Skeletal muscle tissue (tissue), 4 donors: ENCODE results near the gene SMAD2. TPM values are rescaled to one million over a fixed set of nuclear protein-coding genes. Genes with fewer than 3 reads are reported as not detected.

Experiments
- H3K27ac ChIP-seq: one replicate; pipeline ENCODE4 v1.7.0; 2013; ENCODE audit warnings: mild to moderate bottlenecking, low read depth, low read length, inconsistent platforms
- H3K27me3 ChIP-seq, 3 donors: one replicate each; pipeline ENCODE4 v1.7.0; 2013; ENCODE audit warnings: low read length in 3 of 3; ENCODE audit not compliant: control insufficient read depth in 3 of 3, insufficient read depth in 3 of 3
- H3K36me3 ChIP-seq, 3 donors: one replicate each; pipeline ENCODE4 v1.7.0; 2013; ENCODE audit warnings: low read length in 3 of 3; ENCODE audit not compliant: control insufficient read depth in 3 of 3, insufficient read depth in 3 of 3
- H3K4me1 ChIP-seq, 3 donors: one replicate each; pipeline ENCODE4 v1.7.0; 2013; ENCODE audit warnings: low read length in 3 of 3, mild to moderate bottlenecking in 3 of 3; ENCODE audit not compliant: control insufficient read depth in 3 of 3, insufficient read depth in 3 of 3
- H3K4me3 ChIP-seq, 3 donors: one replicate each; pipeline ENCODE4 v1.7.0; 2013; ENCODE audit warnings: low read length in 3 of 3
- H3K9ac ChIP-seq, 3 donors: one replicate each; pipeline ENCODE4 v1.7.0; 2013; ENCODE audit warnings: low read length in 3 of 3, mild to moderate bottlenecking in 3 of 3, moderate library complexity in 2 of 3, low read depth in 1 of 3
- H3K9me3 ChIP-seq, 3 donors: one replicate each; pipeline ENCODE4 v1.7.0; 2013; ENCODE audit warnings: low read length in 3 of 3; ENCODE audit not compliant: control insufficient read depth in 3 of 3
- total RNA-seq: library from RNA; depleted of rRNA; stranded (reverse); fragments of >200 nt; gene quantifications from one replicate; pipeline ENCODE4 v1.2.3, GENCODE V29; 2014
- donor health status: Osteomylitis.

The SMAD2 gene
- total RNA-seq, 1 donor from 2014 or later = 23.0 TPM

DNA sequence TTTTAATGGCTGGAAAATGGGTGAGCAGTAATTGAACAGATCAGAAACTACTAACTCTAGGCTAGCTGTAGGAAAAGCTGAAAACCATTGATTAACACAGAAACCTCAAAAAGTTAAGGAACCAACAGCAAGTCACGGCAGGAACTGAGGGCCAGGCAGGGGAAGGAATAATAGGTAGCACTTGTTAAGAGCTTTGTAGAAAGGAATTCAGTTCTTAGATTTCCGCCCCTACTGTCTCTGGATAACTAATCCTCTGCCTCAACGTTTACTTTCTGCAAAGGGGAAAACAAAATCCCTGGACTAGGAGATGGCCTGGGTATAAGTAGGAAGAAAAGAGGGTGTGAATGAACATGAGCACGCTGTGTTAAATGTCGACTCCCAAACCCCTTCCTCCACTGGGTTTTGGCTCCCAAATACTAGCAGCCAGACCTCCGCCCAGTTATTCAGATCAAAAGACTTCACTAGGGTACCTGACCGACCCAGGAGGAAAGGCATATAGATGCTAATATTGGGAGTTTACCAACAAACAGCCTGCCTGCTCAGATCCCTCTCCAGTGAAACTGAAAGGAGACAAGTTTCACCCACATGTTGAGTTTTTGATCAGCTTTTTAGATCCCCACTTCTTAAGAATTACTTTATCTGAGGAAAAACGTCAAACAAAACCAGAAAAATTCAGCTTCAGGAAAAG, 12.4 kb downstream of the SMAD2 start:
- no peak overlapping the region for H3K9ac ChIP-seq
- no peaks in the 10 kb centered on the region for H3K27me3 ChIP-seq
- H3K4me3 ChIP-seq = no peak overlapping the region
- peaks cover 4 to 14% (median 7%) of the 10 kb centered on the region in 3 donors for H3K4me1 ChIP-seq
- no peaks in the 10 kb centered on the region for H3K9me3 ChIP-seq
- H3K27ac ChIP-seq = no peak overlapping the region
- H3K36me3 ChIP-seq = no peaks in the 10 kb centered on the region

DNA sequence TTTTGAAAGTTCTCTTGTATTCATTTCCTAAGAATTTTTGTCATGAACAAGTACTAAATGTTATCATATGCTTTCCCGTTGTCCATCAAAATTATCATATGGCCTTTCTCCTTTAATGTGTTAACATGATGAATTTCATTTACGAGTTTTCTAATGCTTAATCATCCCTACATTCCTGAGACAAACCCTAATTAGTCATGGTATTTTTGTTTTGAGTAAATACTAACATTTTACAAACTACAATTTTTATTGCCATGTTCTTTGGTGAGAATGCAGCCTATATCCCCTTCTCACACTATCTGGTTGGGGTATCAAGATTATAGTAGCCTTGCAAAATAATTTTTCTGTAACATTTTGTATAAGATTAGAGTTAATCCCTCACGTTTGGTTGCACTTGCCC, 14.5 kb downstream of the SMAD2 start:
- Histone ChIP-seq H3K9ac (no peak overlapping the region), H3K4me1 (peaks cover 13 to 31% (median 23%) of the 10 kb centered on the region in 3 donors), H3K27ac (no peak overlapping the region)

DNA sequence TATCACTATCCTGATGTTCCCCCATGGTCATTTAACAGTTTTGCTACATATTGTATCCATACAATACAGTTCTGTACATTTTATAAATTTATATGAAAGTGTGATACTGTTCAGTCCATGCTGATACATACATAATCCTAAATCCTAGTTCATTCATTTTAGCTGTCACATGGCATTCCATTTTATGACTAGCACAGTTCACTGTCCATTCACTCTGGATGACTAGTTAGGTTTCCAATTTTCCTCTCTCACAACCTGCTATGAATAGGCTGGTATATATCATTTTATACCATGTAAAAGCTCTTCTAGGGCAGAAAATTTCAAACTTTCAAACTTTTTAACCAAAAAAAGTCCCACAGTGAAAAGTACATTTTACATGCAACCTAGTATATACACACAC, 15.2 kb downstream of the SMAD2 start:
- peaks cover 13 to 31% (median 23%) of the 10 kb centered on the region in 3 donors for H3K4me1 ChIP-seq
- no peaks in the 10 kb centered on the region for H3K9me3 ChIP-seq
- H3K27me3 ChIP-seq = no peaks in the 10 kb centered on the region
- H3K9ac ChIP-seq = no peak overlapping the region
- H3K27ac ChIP-seq = no peak overlapping the region
- no peaks in the 10 kb centered on the region for H3K36me3 ChIP-seq
- no peak overlapping the region for H3K4me3 ChIP-seq

More for the DNA sequence above, 14.5 kb downstream of the SMAD2 start:
- Histone ChIP-seq H3K27me3 (no peaks in the 10 kb centered on the region), H3K4me3 (no peak overlapping the region), H3K9me3 (no peaks in the 10 kb centered on the region), H3K36me3 (no peaks in the 10 kb centered on the region)

DNA sequence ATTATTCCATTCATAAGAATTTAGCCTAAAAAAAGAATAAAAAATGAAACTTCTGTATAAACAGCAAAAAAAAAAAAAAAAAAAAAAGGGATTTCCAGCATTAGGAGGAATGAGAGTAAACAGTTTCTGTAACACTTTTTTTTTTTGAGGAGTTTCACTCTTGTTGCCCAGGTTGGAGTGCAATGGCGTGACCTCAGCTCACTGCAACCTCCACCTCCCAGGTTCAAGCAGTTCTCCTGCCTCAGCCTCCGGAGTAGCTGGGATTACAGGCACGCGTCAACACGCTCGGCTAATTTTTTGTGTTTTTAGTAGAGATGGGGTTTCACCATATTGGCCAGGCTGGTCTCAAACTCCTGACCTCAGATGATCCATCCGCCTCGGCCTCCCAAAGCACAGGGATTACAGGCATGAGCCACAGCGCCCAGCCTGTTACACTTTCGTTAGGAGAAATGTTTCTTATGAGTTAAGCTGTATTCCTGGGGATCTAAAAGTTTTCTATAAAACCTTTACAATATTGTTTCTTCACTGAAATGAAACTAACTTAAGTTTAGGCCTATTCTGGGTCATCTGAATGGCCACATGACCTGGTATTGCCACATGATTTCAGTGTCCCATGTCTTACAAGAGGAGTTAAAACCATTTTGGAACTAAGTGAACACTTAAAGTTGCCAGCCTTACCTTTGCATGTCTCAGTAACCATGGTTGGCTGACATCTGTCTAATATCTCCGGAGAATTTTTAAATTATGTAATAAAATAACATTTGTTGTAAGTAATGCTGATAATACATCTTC, 17.5 kb downstream of the SMAD2 start:
- Histone ChIP-seq H3K27ac (peak overlapping the region; percentile 31), H3K4me1 (peaks cover 11 to 28% (median 23%) of the 10 kb centered on the region in 3 donors), H3K4me3 (no peak overlapping the region), H3K36me3 (no peaks in the 10 kb centered on the region), H3K9ac (peak overlapping the region in 2 of 3 donors; percentile 8 to 65), H3K9me3 (no peaks in the 10 kb centered on the region), H3K27me3 (no peaks in the 10 kb centered on the region)

DNA sequence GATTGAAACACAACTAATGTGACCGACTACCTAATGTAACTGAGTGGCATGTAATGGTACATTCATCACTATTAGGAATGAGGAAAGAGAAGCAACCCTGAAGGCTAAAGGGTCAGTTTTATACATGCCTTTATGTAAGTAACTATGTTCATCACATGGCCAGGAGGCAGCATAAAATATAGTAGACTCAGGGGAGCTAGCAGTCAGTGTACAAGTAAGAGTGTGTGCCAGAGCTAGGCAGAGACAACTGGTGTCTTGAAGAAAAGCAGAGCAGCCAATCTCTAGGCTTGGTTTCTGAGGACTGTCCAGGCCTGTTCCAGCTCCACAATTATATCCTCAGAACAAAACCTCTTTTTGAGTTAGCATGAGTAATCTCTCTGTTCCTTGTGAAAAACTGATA, 18.1 kb downstream of the SMAD2 start:
- Histone ChIP-seq H3K4me1 (peaks cover 11 to 28% (median 23%) of the 10 kb centered on the region in 3 donors), H3K27ac (peak overlapping the region; percentile 31), H3K4me3 (peak overlapping the region in 1 of 3 donors; percentile 32), H3K36me3 (no peaks in the 10 kb centered on the region), H3K27me3 (no peaks in the 10 kb centered on the region), H3K9me3 (no peaks in the 10 kb centered on the region), H3K9ac (peak overlapping the region in 2 of 3 donors; percentile 8 to 65)

DNA sequence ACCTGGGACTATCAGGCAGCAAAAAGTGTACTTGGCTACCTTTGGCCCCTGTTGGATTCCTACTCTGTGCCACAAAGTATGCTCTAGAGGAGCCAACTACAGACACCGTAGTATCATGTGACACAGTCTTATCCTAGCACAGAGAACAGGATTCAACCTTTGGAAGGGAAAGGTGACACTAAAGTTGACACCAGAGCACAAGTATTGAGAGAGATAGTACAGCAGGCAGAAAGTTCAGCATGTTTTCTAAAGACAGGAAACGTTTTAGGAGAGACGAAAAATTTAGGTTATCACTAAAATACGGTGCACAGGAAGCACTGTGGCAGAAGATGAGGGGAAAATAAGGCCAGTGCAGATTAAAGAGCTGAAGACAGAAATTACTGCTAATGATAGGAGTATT, 18.6 kb downstream of the SMAD2 start:
- peak overlapping the region in 1 of 3 donors; percentile 32 for H3K4me3 ChIP-seq
- no peaks in the 10 kb centered on the region for H3K9me3 ChIP-seq
- no peaks in the 10 kb centered on the region for H3K36me3 ChIP-seq
- peaks cover 11 to 28% (median 23%) of the 10 kb centered on the region in 3 donors for H3K4me1 ChIP-seq
- no peaks in the 10 kb centered on the region for H3K27me3 ChIP-seq
- H3K9ac ChIP-seq = peak overlapping the region in 2 of 3 donors; percentile 2 to 65
- peak overlapping the region; percentile 31 for H3K27ac ChIP-seq

DNA sequence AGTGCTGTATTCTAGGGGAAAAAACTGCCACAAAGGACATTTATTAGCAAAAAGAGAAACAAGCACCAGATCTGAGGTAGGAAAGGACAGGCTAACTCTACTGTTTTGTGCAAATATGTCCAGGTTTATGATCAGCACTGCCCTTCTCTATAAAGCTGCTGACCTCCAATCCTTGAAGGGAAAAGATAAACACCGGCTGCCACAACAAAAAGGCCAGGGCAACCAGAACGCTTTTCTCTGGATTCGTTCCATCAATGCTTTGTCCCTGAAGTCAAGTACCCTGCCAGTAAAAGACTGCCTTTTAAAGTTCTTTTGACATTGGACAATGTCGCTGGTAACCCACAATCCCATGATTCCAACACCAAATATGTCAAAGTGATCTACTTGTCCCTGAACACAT, 21.0 kb downstream of the SMAD2 start:
- Histone ChIP-seq H3K4me1 (peaks cover 11 to 20% (median 17%) of the 10 kb centered on the region in 3 donors), H3K9ac (no peak overlapping the region), H3K27ac (no peak overlapping the region), H3K27me3 (no peaks in the 10 kb centered on the region), H3K9me3 (no peaks in the 10 kb centered on the region), H3K36me3 (no peaks in the 10 kb centered on the region), H3K4me3 (no peak overlapping the region)

DNA sequence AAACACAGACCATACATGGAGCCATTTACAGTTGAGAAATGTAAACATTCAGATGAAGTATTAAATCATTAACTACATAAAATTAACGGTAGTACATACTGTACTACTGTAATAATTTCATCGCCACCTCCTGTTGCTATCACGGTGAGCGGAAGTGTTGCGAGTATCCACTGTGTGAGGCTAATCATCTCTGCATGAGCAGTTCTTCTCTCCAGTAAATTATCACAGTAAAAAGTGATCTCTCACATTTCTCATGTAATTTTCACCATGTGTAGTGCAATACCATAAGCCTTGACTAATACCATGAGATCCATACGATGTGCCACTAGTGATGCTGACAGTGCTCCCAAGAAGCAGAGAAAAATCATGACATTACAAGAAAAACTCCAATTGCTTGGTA, 21.9 kb downstream of the SMAD2 start:
- no peak overlapping the region for H3K9ac ChIP-seq
- no peak overlapping the region for H3K27ac ChIP-seq
- H3K4me1 ChIP-seq = peaks cover 11 to 19% (median 17%) of the 10 kb centered on the region in 3 donors
- H3K36me3 ChIP-seq = no peaks in the 10 kb centered on the region
- H3K4me3 ChIP-seq = no peak overlapping the region
- no peaks in the 10 kb centered on the region for H3K9me3 ChIP-seq
- H3K27me3 ChIP-seq = no peaks in the 10 kb centered on the region

DNA sequence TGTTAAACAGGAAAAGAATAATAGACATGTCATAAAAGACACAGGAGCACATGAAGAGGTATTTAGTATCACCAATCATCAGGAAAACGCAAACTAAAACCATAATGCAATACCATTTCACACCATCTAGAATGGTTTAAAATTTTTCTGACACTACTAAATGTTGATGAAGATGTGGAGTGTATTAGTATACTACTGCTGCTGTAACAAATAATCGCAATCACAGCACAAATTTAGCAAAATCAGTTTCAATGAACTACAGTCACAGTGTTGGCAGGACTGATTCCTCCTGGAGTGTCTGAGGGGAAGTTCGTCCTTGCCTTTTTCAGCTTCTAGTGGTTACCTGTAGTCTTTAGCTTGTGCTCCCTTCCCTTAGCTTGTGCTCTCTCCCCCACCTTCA, 24.1 kb downstream of the SMAD2 start:
- Histone ChIP-seq H3K27me3 (no peaks in the 10 kb centered on the region), H3K4me1 (peaks cover 1 to 8% (median 5%) of the 10 kb centered on the region in 3 donors), H3K9ac (no peak overlapping the region), H3K36me3 (no peaks in the 10 kb centered on the region), H3K4me3 (no peak overlapping the region), H3K27ac (no peak overlapping the region), H3K9me3 (no peaks in the 10 kb centered on the region)

DNA sequence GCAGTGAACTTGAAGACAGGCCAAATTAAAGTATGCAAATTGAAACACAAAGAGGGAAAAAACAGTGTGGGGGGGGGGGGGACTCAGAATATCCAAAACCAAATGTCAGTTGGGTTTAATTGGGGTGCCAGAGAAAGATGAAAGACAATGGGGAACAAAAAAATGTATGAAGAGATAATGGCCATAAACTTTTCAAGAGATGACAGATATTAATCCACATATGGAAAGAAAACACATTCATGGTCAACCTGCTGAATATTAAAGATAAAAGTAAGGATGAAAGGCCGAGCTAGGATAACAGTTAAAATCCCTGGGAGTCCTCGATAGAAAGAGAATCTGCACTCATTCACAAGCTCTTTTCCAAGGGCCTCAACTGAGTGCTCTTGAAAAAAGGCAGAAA, 26.6 kb downstream of the SMAD2 start:
- H3K36me3 ChIP-seq = no peaks in the 10 kb centered on the region
- H3K4me3 ChIP-seq = no peak overlapping the region
- no peaks in the 10 kb centered on the region for H3K9me3 ChIP-seq
- no peak overlapping the region for H3K9ac ChIP-seq
- no peak overlapping the region for H3K27ac ChIP-seq
- H3K4me1 ChIP-seq = peaks cover 0 to 10% (median 3%) of the 10 kb centered on the region in 3 donors
- no peaks in the 10 kb centered on the region for H3K27me3 ChIP-seq
